K562 (cell line): ENCODE data around the gene DPEP1. TPM values are rescaled to one million over a fixed set of nuclear protein-coding genes. Genes with fewer than 3 reads are reported as not detected.

Experiments used
- CEBPG ChIP-seq, 3 experiments: fragments of 200-800 bp in 1 of 3; sonication (Bioruptor generic) in 1 of 3; sonication (generic) in 1 of 3; formaldehyde crosslinking in 1 of 3; IDR thresholded peaks in 2 of 3; conservative IDR thresholded peaks in 1 of 3; 2 replicates each; pipeline versions ENCODE4 v1.6.1 to v1.8.0; 2016 to 2022; ENCODE audit warnings: missing compliant biosample characterization in 2 of 3, missing genetic modification characterization in 2 of 3, mild to moderate bottlenecking in 1 of 3, missing genetic modification reagents in 1 of 3
- HNRNPK ChIP-seq: fragments of 200-400 bp; formaldehyde crosslinking; IDR thresholded peaks from one replicate; pipeline ENCODE4 v1.6.1; 2018; ENCODE audit warnings: mild to moderate bottlenecking, low read depth, low read length; ENCODE audit not compliant: poor library complexity, severe bottlenecking
- HNRNPLL ChIP-seq: fragments of 200-400 bp; formaldehyde crosslinking; IDR thresholded peaks from 2 replicates; pipeline ENCODE4 v1.6.1; 2017; ENCODE audit warnings: low read length, low read depth, mild to moderate bottlenecking; ENCODE audit not compliant: poor library complexity, severe bottlenecking
- KHSRP ChIP-seq: fragments of 450-650 bp; IDR thresholded peaks from 2 replicates; pipeline ENCODE4 v1.6.1; 2017
- MIER1 ChIP-seq: fragments of 450-650 bp; IDR thresholded peaks from 2 replicates; pipeline ENCODE4 v1.6.1; 2016; ENCODE audit warnings: antibody characterized with exemption, mild to moderate bottlenecking, low read depth
- NBN ChIP-seq: fragments of 450-650 bp; IDR thresholded peaks from 2 replicates; pipeline ENCODE4 v1.6.1; 2016; ENCODE audit warnings: low read depth, mild to moderate bottlenecking
- NFE2 ChIP-seq: IDR thresholded peaks from 2 replicates; pipeline ENCODE4 v1.6.1; 2014; ENCODE audit warnings: antibody characterized with exemption, low read depth
- NUFIP1 ChIP-seq: fragments of 450-650 bp; IDR thresholded peaks from 2 replicates; pipeline ENCODE4 v1.6.1; 2018; ENCODE audit not compliant: partially characterized antibody
- POLR2H ChIP-seq: IDR thresholded peaks from 2 replicates; pipeline ENCODE4 v1.6.1; 2016; ENCODE audit warnings: missing genetic modification characterization, low read depth, mild to moderate bottlenecking, control low read depth, missing compliant biosample characterization, moderate library complexity
- PTTG1 ChIP-seq: fragments of 450-650 bp; IDR thresholded peaks from 2 replicates; pipeline ENCODE4 v1.6.1; 2016; ENCODE audit warnings: low read depth, mild to moderate bottlenecking, missing genetic modification characterization, missing compliant biosample characterization
- RFX7 ChIP-seq: fragments of 250-450 bp; sonication (Bioruptor Pico); IDR thresholded peaks from 2 replicates; pipeline ENCODE4 v1.5.1; 2021; ENCODE audit warnings: mild to moderate bottlenecking
- TRIM24 ChIP-seq, 2 experiments: fragments of 450-650 bp; IDR thresholded peaks; 2 replicates each; pipeline ENCODE4 v1.6.1; 2016
- ZBED1 ChIP-seq: IDR thresholded peaks from 2 replicates; pipeline ENCODE4 v1.6.1; 2014
- ZFP1 ChIP-seq: fragments of 450-650 bp; formaldehyde crosslinking; IDR thresholded peaks from 2 replicates; pipeline ENCODE4 v1.4.0; 2020; ENCODE audit warnings: mild to moderate bottlenecking, mixed read lengths
- ZNF277 ChIP-seq: fragments of 250-450 bp; sonication (Bioruptor Pico); IDR thresholded peaks from 2 replicates; pipeline ENCODE4 v1.8.0; 2022; ENCODE audit warnings: inconsistent platforms, mild to moderate bottlenecking, moderate library complexity, borderline replicate concordance
- ZNF444 ChIP-seq: fragments of 250-450 bp; sonication (Bioruptor Pico); IDR thresholded peaks from 2 replicates; pipeline ENCODE4 v1.4.0; 2020; ENCODE audit warnings: mild to moderate bottlenecking, moderate library complexity
- polyA plus RNA-seq, 8 experiments: library from polyadenylated mRNA; depleted of rRNA in 4 of 8; stranded (reverse) in 5 of 8; unstranded in 3 of 8; fragments of >200 nt; fragmentation: Nextera tagmentation in 2 of 8; fragmentation: Illumina TruSeq in 1 of 8; extraction: Ambion mirVana in 2 of 8; extraction: Trizol in 1 of 8; gene quantifications; 2 replicates each; pipeline versions ENCODE4 v1.2.1 to v1.2.3, GENCODE V29; 2011 to 2014; ENCODE audit warnings: inconsistent platforms in 1 of 8, missing spikeins in 1 of 8
- total RNA-seq, 7 experiments: library from RNA; depleted of rRNA in 6 of 7; stranded (reverse); fragments of >200 nt in 6 of 7; fragmentation: Illumina TruSeq in 2 of 7; extraction: Trizol in 2 of 7; gene quantifications; 2 replicates each; pipeline versions ENCODE4 v1.2.1 to v1.2.3, GENCODE V29; 2011 to 2021; ENCODE audit warnings: low replicate concordance in 1 of 7
- TF ChIP-seq, protein P1 (sequence below): fragments of 450-650 bp; IDR thresholded peaks from one replicate; pipeline ENCODE4 v1.6.1; 2018; ENCODE audit warnings: mild to moderate bottlenecking, moderate library complexity; ENCODE audit not compliant: partially characterized antibody
- TF ChIP-seq, protein P2 (sequence below): fragments of 200-800 bp; sonication (Bioruptor generic); IDR thresholded peaks from 2 replicates; pipeline ENCODE4 v1.6.1; 2017; ENCODE audit warnings: missing genetic modification characterization, missing compliant biosample characterization
- TF ChIP-seq, protein P3 (sequence below), 3 experiments: IDR thresholded peaks in 2 of 3; conservative IDR thresholded peaks in 1 of 3; 2 replicates each; pipeline ENCODE4 v1.5.1; 2011 to 2012; ENCODE audit warnings: low read length in 3 of 3, mild to moderate bottlenecking in 3 of 3, control low read depth in 2 of 3, improper control_type of control experiment in 1 of 3, inconsistent platforms in 1 of 3, low read depth in 1 of 3, mixed read lengths in 1 of 3, moderate library complexity in 1 of 3; ENCODE audit not compliant: insufficient read depth in 2 of 3
- TF ChIP-seq, protein P4 (sequence below): fragments of 450-650 bp; IDR thresholded peaks from 2 replicates; pipeline ENCODE4 v1.6.1; 2016; ENCODE audit warnings: borderline replicate concordance

Gene DPEP1
- total and polyA plus RNA-seq, 9 of the 15 experiments (the other 6 are each of a cell fraction or from before 2014, with no cell fraction given): 0.14 to 0.31 (median 0.20) TPM; not detected in 6

DNA sequence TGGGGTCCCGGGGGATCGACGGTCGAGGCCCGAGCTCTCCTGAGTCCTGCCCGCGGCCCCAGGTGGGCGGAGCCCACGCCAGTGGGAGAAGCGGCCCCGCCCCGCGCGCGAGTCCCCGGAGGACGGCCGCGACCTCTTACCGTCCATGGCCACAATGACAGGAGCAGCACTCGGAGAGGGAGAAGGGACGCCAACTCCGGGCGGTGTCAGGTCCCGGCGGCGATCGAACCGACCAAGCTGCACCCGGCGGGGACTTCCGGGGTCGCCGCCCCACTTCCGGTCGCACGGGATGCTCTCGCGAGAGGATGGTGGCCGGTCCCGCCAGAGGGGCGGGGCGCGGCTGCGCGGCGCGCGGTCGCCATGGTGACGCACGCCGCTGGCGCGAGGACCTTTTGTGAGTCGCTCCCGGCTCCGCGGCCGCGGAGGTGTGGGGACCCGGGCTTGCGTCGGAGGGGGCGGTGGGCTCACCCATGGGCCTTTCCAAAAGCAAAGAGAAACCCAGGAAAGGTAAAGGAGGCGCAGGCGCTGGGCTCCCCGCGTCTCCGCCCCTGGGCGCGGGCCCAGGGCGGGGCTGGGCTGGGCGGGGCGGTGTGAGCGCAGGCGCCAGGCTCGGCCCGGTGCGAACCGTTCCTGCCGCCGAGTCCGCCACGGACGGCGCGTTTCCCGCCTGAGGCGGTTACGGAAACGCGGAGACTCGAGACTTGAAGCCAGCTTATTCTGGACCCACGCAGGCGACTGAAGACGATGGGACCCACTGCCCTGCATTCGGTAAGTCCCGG, 44.2 kb downstream of the DPEP1 start, which contains the start of the genes CHMP1A and SPATA33 (continued):
- TF ChIP-seq, protein P1, sequence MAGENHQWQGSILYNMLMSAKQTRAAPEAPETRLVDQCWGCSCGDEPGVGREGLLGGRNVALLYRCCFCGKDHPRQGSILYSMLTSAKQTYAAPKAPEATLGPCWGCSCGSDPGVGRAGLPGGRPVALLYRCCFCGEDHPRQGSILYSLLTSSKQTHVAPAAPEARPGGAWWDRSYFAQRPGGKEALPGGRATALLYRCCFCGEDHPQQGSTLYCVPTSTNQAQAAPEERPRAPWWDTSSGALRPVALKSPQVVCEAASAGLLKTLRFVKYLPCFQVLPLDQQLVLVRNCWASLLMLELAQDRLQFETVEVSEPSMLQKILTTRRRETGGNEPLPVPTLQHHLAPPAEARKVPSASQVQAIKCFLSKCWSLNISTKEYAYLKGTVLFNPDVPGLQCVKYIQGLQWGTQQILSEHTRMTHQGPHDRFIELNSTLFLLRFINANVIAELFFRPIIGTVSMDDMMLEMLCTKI: no peak
- no peak for TF ChIP-seq CEBPG (CRISPR knock-in tag; IDR thresholded peaks at IDR 0.05)
- TF ChIP-seq CEBPG (tag; conservative IDR thresholded peaks at IDR 0.05 in 1 of 2, IDR thresholded peaks at IDR 0.05 in 1 of 2): no peak
- TF ChIP-seq, protein P2, sequence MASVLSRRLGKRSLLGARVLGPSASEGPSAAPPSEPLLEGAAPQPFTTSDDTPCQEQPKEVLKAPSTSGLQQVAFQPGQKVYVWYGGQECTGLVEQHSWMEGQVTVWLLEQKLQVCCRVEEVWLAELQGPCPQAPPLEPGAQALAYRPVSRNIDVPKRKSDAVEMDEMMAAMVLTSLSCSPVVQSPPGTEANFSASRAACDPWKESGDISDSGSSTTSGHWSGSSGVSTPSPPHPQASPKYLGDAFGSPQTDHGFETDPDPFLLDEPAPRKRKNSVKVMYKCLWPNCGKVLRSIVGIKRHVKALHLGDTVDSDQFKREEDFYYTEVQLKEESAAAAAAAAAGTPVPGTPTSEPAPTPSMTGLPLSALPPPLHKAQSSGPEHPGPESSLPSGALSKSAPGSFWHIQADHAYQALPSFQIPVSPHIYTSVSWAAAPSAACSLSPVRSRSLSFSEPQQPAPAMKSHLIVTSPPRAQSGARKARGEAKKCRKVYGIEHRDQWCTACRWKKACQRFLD: peak; percentile 45; the same call in 1 of the 2 replicates
- peak; percentile 97 for TF ChIP-seq HNRNPLL
- no peak for TF ChIP-seq RFX7 (CRISPR knock-in tag)
- TF ChIP-seq POLR2H (tag): peak; percentile 51; the same call in 1 of the 2 replicates
- no peak for TF ChIP-seq NBN
- TF ChIP-seq, protein P3, sequence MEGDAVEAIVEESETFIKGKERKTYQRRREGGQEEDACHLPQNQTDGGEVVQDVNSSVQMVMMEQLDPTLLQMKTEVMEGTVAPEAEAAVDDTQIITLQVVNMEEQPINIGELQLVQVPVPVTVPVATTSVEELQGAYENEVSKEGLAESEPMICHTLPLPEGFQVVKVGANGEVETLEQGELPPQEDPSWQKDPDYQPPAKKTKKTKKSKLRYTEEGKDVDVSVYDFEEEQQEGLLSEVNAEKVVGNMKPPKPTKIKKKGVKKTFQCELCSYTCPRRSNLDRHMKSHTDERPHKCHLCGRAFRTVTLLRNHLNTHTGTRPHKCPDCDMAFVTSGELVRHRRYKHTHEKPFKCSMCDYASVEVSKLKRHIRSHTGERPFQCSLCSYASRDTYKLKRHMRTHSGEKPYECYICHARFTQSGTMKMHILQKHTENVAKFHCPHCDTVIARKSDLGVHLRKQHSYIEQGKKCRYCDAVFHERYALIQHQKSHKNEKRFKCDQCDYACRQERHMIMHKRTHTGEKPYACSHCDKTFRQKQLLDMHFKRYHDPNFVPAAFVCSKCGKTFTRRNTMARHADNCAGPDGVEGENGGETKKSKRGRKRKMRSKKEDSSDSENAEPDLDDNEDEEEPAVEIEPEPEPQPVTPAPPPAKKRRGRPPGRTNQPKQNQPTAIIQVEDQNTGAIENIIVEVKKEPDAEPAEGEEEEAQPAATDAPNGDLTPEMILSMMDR (IDR thresholded peaks at IDR 0.05 in 2 of 3, conservative IDR thresholded peaks at IDR 0.05 in 1 of 3; ENCODE audit: insufficient read depth in 2 of 3, low read depth in 1 of 3, low read length in 3 of 3): peak in 1 of 3 experiments; percentile 5; a peak in 1 of 6 replicates
- TF ChIP-seq ZNF444 (CRISPR knock-in tag): no peak
- TF ChIP-seq NFE2: no peak
- TF ChIP-seq NUFIP1: no peak
- no peak for TF ChIP-seq MIER1
- no peak for TF ChIP-seq ZBED1
- TF ChIP-seq HNRNPK: no peak
- TF ChIP-seq, protein P4, sequence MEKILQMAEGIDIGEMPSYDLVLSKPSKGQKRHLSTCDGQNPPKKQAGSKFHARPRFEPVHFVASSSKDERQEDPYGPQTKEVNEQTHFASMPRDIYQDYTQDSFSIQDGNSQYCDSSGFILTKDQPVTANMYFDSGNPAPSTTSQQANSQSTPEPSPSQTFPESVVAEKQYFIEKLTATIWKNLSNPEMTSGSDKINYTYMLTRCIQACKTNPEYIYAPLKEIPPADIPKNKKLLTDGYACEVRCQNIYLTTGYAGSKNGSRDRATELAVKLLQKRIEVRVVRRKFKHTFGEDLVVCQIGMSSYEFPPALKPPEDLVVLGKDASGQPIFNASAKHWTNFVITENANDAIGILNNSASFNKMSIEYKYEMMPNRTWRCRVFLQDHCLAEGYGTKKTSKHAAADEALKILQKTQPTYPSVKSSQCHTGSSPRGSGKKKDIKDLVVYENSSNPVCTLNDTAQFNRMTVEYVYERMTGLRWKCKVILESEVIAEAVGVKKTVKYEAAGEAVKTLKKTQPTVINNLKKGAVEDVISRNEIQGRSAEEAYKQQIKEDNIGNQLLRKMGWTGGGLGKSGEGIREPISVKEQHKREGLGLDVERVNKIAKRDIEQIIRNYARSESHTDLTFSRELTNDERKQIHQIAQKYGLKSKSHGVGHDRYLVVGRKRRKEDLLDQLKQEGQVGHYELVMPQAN: peak; percentile 88
- no peak for TF ChIP-seq TRIM24 (IDR thresholded peaks at IDR 0.05)
- TF ChIP-seq KHSRP: no peak
- TF ChIP-seq PTTG1 (tag): no peak
- TF ChIP-seq ZNF277 (CRISPR knock-in tag): no peak
- no peak for TF ChIP-seq ZFP1 (CRISPR knock-in tag)
